ENCODE results near the gene NUSAP1.

- TF ChIP-seq GATA3 (IDR thresholded peaks at IDR 0.05; ENCODE audit: low read depth, low read length) (no peak), GATA2 (IDR thresholded peaks at IDR 0.05; ENCODE audit: low read depth, low read length) (no peak)
Measured at GRCh38 chr15:41340189-41340695, 7.6 kb downstream of the NUSAP1 start.

Data from SH-SY5Y (cell line).